WTC11 (cell line): ENCODE data around the gene MED15. TPM values are rescaled to one million over a fixed set of nuclear protein-coding genes. Genes with fewer than 3 reads are reported as not detected.

Experiments used
- ATAC-seq: fragments of 200-7000 bp; cut with Tn5 transposase; 2 replicates; pipeline ENCODE4 v1.10.0; 2021; ENCODE audit warnings: mild to moderate bottlenecking, moderate library complexity
- CTCF ChIA-PET: fragments of 300-600 bp; sonication (Branson Sonifier 250); formaldehyde crosslinking; loops from one replicate; lab custom pipeline; 2021; ENCODE audit warnings: antibody characterized with exemption; lab: Charles Lee
- POLR2A ChIA-PET: fragments of 350-600 bp; sonication (Branson Sonifier 250); formaldehyde crosslinking; loops from one replicate; lab custom pipeline; 2021; ENCODE audit warnings: antibody characterized with exemption; lab: Charles Lee
- DNase-seq: peaks from one replicate; pipeline ENCODE4 v3.0.0; 2021; ENCODE audit warnings: low spot score
- H3K27ac Mint-ChIP-seq: 2 replicates; pipeline ENCODE4 v1.8.0; 2021; ENCODE audit warnings: mixed read lengths
- H3K27me3 Mint-ChIP-seq: 2 replicates; pipeline ENCODE4 v1.8.0; 2021; ENCODE audit warnings: low read depth, mild to moderate bottlenecking, moderate library complexity, mixed read lengths
- H3K36me3 Mint-ChIP-seq: 2 replicates; pipeline ENCODE4 v1.8.0; 2021; ENCODE audit warnings: mixed read lengths
- H3K4me1 Mint-ChIP-seq: 2 replicates; pipeline ENCODE4 v1.8.0; 2022; ENCODE audit warnings: mixed read lengths
- H3K4me3 Mint-ChIP-seq: 2 replicates; pipeline ENCODE4 v1.8.0; 2021; ENCODE audit warnings: mild to moderate bottlenecking, moderate library complexity, mixed read lengths
- H3K9me3 Mint-ChIP-seq: 2 replicates; pipeline ENCODE4 v1.8.0; 2021; ENCODE audit warnings: mixed read lengths
- AFF4 ChIP-seq: sonication (generic); formaldehyde crosslinking; IDR thresholded peaks from 2 replicates; pipeline ENCODE4 v1.8.1; 2023; ENCODE audit warnings: mild to moderate bottlenecking, missing genetic modification reagents, borderline replicate concordance
- ATF1 ChIP-seq: sonication (generic); formaldehyde crosslinking; IDR thresholded peaks from 2 replicates; pipeline ENCODE4 v1.8.1; 2023; ENCODE audit warnings: mild to moderate bottlenecking, moderate library complexity, missing genetic modification reagents
- ATF3 ChIP-seq: sonication (generic); formaldehyde crosslinking; conservative IDR thresholded peaks from 2 replicates; pipeline ENCODE4 v1.8.1; 2022; ENCODE audit warnings: mild to moderate bottlenecking, missing genetic modification reagents
- E2F5 ChIP-seq: sonication (generic); formaldehyde crosslinking; IDR thresholded peaks from 2 replicates; pipeline ENCODE4 v1.8.1; 2022; ENCODE audit warnings: mild to moderate bottlenecking, moderate library complexity, missing genetic modification reagents
- GABPB1 ChIP-seq: sonication (generic); formaldehyde crosslinking; IDR thresholded peaks from 2 replicates; pipeline ENCODE4 v1.8.1; 2023; ENCODE audit warnings: mild to moderate bottlenecking, missing genetic modification reagents
- IRF2 ChIP-seq: sonication (generic); formaldehyde crosslinking; IDR thresholded peaks from 2 replicates; pipeline ENCODE4 v1.8.0; 2022; ENCODE audit warnings: low read depth, missing genetic modification reagents, borderline replicate concordance
- MAX ChIP-seq: sonication (generic); formaldehyde crosslinking; IDR thresholded peaks from 2 replicates; pipeline ENCODE4 v1.8.0; 2022; ENCODE audit warnings: mild to moderate bottlenecking, missing genetic modification reagents
- NFATC4 ChIP-seq: fragments of 250-450 bp; sonication (Bioruptor Pico); IDR thresholded peaks from 2 replicates; pipeline ENCODE4 v1.9.0; 2021; ENCODE audit warnings: mild to moderate bottlenecking
- PRRX2 ChIP-seq: fragments of 250-450 bp; sonication (Bioruptor Pico); IDR thresholded peaks from 2 replicates; pipeline ENCODE4 v1.8.0; 2021; ENCODE audit warnings: mild to moderate bottlenecking
- TEAD1 ChIP-seq: sonication (generic); formaldehyde crosslinking; IDR thresholded peaks from 2 replicates; pipeline ENCODE4 v1.8.0; 2022; ENCODE audit warnings: mild to moderate bottlenecking, missing genetic modification reagents
- TEAD4 ChIP-seq: sonication (generic); formaldehyde crosslinking; IDR thresholded peaks from 2 replicates; pipeline ENCODE4 v1.8.0; 2022; ENCODE audit warnings: mild to moderate bottlenecking, missing genetic modification reagents
- ZNF396 ChIP-seq: fragments of 250-450 bp; sonication (Bioruptor Pico); IDR thresholded peaks from 2 replicates; pipeline ENCODE4 v1.8.0; 2021; ENCODE audit warnings: mild to moderate bottlenecking, moderate library complexity, borderline replicate concordance
- ZNF671 ChIP-seq: fragments of 250-450 bp; sonication (Bioruptor Pico); IDR thresholded peaks from 2 replicates; pipeline ENCODE4 v1.8.0; 2021; ENCODE audit warnings: mild to moderate bottlenecking
- ZSCAN18 ChIP-seq: fragments of 250-450 bp; sonication (Bioruptor Pico); IDR thresholded peaks from 2 replicates; pipeline ENCODE4 v2.1.2; 2022; ENCODE audit warnings: mild to moderate bottlenecking, moderate library complexity
- total RNA-seq: library from RNA; stranded (reverse); gene quantifications from 3 replicates; pipeline ENCODE4 v1.2.3, GENCODE V29; 2021

MED15 gene
- total RNA-seq, 1 experiment from 2014 or later: 67.7 TPM

GRCh38 chr22:20565079-20565734 is 57.8 kb downstream of the MED15 start:
- no peaks in the 10 kb centered on the region for H3K4me1 Mint-ChIP-seq
- no peak for TF ChIP-seq PRRX2 (CRISPR knock-in tag)
- TF ChIP-seq IRF2 (CRISPR knock-in tag): no peak
- no peak for TF ChIP-seq ZNF671 (CRISPR knock-in tag)
- no peak for TF ChIP-seq ATF1 (CRISPR knock-in tag)
- no peak for TF ChIP-seq AFF4 (CRISPR knock-in tag)
- no peak for TF ChIP-seq TEAD4 (CRISPR knock-in tag)
- no peak for TF ChIP-seq GABPB1
- TF ChIP-seq ZSCAN18 (CRISPR knock-in tag): no peak
- TF ChIP-seq ATF3 (CRISPR knock-in tag): no peak
- H3K9me3 Mint-ChIP-seq: no peaks in the 10 kb centered on the region
- POLR2A ChIA-PET: no interaction called here
- no peak for ATAC-seq
- no peak overlapping the region for H3K4me3 Mint-ChIP-seq
- CTCF ChIA-PET: interaction anchor here (1.1 to 2.1 kb wide), 13 partner anchors 10 to 219 kb away, joined by 4 to 28 read pairs (median 6); no protein-coding TSS in a partner anchor
- no peaks in the 10 kb centered on the region for H3K27me3 Mint-ChIP-seq
- no peak for DNase-seq
- H3K27ac Mint-ChIP-seq: no peak overlapping the region
- peaks cover 41% of the 10 kb centered on the region for H3K36me3 Mint-ChIP-seq

GRCh38 chr22:20565761-20566160 is 58.4 kb downstream of the MED15 start:
- H3K4me3 Mint-ChIP-seq: no peak overlapping the region
- ATAC-seq: no peak
- TF ChIP-seq MAX (CRISPR knock-in tag): no peak
- no peak for TF ChIP-seq ZNF396
- no peak for TF ChIP-seq TEAD1 (CRISPR knock-in tag)
- TF ChIP-seq E2F5 (CRISPR knock-in tag): no peak
- TF ChIP-seq NFATC4 (CRISPR knock-in tag): no peak
- TF ChIP-seq, all 79 proteins: peak for 0
- POLR2A ChIA-PET: no interaction called here
- Mint-ChIP-seq H3K4me1 (no peaks in the 10 kb centered on the region), H3K9me3 (no peaks in the 10 kb centered on the region), H3K27ac (no peak overlapping the region), H3K27me3 (no peaks in the 10 kb centered on the region), H3K36me3 (peaks cover 39% of the 10 kb centered on the region)
- CTCF ChIA-PET: interaction anchor here (1.2 to 2.1 kb wide), 4 partner anchors 9 to 176 kb away, joined by 4 to 9 read pairs (median 6); no protein-coding TSS in a partner anchor
- DNase-seq: no peak
